Astrocyte (in vitro differentiated cells and primary cell): ENCODE data around the gene CHAD.

ENCODE experiments used
- CTCF ChIP-seq: IDR thresholded peaks from 2 replicates; pipeline ENCODE4 v1.5.1; 2011; ENCODE audit warnings: low read depth, mild to moderate bottlenecking, inconsistent platforms, low read length, moderate library complexity; ENCODE audit not compliant: insufficient read depth
- EZH2 ChIP-seq: IDR thresholded peaks from 2 replicates; pipeline ENCODE4 v1.6.1; 2012; ENCODE audit warnings: mild to moderate bottlenecking, low read length, inconsistent platforms; ENCODE audit not compliant: insufficient read depth

- TF ChIP-seq CTCF = no peak
- TF ChIP-seq EZH2 = no peak
These were observed 26.6 kb upstream of the CHAD start for GRCh38 chr17:50495217-50495823.
